HUES64 (cell line): Measurements from ENCODE around the gene MAGEE2. TPM values are rescaled to one million over a fixed set of nuclear protein-coding genes. Genes with fewer than 3 reads are reported as not detected.
"Not testable (repeated sequence)": the region's sequence is repeated elsewhere in the genome, so short reads cannot be mapped to it uniquely, and the experiment has no call there.

ENCODE experiments used
- H3K27ac ChIP-seq: 2 replicates; pipeline ENCODE4 v1.7.0; 2013; ENCODE audit warnings: low read depth, low read length, inconsistent platforms
- H3K27me3 ChIP-seq: 2 replicates; pipeline ENCODE4 v1.6.1; 2013; ENCODE audit warnings: mild to moderate bottlenecking, low read length; ENCODE audit not compliant: insufficient read depth
- H3K36me3 ChIP-seq: 2 replicates; pipeline ENCODE4 v1.6.1; 2013; ENCODE audit warnings: mild to moderate bottlenecking, low read length; ENCODE audit not compliant: insufficient read depth
- H3K4me1 ChIP-seq: 2 replicates; pipeline ENCODE4 v1.6.1; 2013; ENCODE audit warnings: mild to moderate bottlenecking, low read length, moderate library complexity; ENCODE audit not compliant: insufficient read depth
- H3K4me3 ChIP-seq: 2 replicates; pipeline ENCODE4 v1.5.1; 2013; ENCODE audit warnings: mild to moderate bottlenecking, low read length, moderate library complexity
- H3K9ac ChIP-seq: 2 replicates; pipeline ENCODE4 v1.6.1; 2013; ENCODE audit warnings: mild to moderate bottlenecking, low read depth, low read length
- H3K9me3 ChIP-seq: 2 replicates; pipeline ENCODE4 v1.6.1; 2013; ENCODE audit warnings: low read depth, low read length; ENCODE audit not compliant: insufficient read depth
- WGBS: fragments of 150-250, 120-280 bp; methylation state at CpG from one replicate; pipeline ENCODE4 v1.1.7; 2013; ENCODE audit warnings: missing lambda C conversion rate; 5-methylcytosine and 5-hydroxymethylcytosine counted together
- polyA plus RNA-seq, 2 experiments: library from polyadenylated mRNA; stranded (reverse); fragments of 50-300 nt; gene quantifications; one replicate each; pipeline ENCODE4 v1.2.3, GENCODE V29; 2013

The MAGEE2 gene, protein sequence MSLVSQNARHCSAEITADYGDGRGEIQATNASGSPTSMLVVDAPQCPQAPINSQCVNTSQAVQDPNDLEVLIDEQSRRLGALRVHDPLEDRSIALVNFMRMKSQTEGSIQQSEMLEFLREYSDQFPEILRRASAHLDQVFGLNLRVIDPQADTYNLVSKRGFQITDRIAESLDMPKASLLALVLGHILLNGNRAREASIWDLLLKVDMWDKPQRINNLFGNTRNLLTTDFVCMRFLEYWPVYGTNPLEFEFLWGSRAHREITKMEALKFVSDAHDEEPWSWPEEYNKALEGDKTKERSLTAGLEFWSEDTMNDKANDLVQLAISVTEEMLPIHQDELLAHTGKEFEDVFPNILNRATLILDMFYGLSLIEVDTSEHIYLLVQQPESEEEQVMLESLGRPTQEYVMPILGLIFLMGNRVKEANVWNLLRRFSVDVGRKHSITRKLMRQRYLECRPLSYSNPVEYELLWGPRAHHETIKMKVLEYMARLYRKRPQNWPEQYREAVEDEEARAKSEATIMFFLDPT
- polyA plus RNA-seq (2013, experiment 1 of 2) = not detected
- not detected for polyA plus RNA-seq (2013, experiment 2 of 2)

DNA sequence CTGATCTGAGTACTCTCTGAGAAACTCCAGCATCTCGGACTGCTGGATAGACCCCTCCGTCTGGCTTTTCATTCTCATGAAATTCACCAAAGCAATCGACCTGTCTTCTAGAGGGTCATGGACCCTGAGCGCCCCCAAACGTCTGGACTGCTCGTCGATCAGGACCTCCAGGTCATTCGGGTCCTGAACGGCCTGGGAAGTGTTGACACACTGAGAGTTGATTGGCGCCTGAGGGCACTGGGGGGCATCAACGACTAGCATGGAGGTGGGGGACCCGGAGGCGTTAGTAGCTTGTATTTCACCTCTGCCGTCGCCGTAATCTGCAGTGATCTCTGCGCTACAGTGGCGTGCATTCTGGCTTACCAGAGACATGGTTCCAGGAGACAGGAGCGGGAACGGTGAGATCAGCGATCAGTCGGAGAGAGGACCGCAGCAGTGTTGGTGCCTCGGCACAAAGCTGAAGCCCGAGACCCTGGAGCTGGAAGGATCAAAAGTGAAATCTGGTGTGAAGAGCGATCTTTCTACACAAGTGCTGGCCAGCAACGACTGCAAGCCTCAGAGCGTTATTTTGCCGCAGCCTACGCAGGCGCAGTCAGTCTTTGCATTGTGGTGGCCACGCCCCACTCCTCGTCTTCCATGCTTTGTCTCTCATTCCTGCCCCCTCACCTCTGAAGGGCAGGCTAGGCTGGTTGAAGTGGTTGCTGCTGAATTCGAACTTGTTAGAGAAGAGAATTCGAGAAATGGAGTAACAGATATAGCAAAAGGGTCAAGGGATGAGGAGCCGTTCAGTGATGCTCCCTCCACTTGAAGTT, at the start of gene MAGEE2:
Gene MAGEE2, minus strand, starts transcription at position 575 of the 812 bp plus-strand sequence. Its CDS starts 203 bp downstream, at position 372.
- H3K4me3 ChIP-seq = no peak within 1 kb of the TSS
- H3K27me3 ChIP-seq = no peaks in the 10 kb centered on the region

DNA sequence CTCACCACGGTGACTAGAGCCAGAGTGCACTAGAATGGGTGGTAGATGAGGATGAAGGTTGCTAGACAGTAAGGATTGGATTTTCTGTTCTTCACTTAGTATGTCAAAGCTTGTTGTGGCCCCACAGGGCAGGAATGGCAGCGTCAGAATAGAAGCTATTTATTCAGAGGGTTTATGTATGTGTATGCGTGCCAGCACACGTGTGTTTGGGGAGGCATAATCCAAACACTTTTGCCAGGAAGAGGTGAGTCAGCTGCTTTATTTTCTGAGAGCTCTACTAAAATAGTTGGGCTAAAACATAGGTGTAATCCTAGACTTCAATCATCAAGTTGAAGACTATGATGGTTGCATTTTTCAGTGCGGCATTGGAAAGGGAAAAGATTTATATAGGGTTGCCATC, 1.2 kb upstream of the MAGEE2 start:
- H3K9ac ChIP-seq = no peak overlapping the region
- no peaks in the 10 kb centered on the region for H3K27me3 ChIP-seq
- no peak overlapping the region for H3K27ac ChIP-seq
- no peaks in the 10 kb centered on the region for H3K36me3 ChIP-seq
- 89% methylated on average over 5 of the region's 5 CpGs for WGBS
- no peaks in the 10 kb centered on the region for H3K4me1 ChIP-seq
- no peaks in the 10 kb centered on the region for H3K9me3 ChIP-seq
- H3K4me3 ChIP-seq = no peak overlapping the region

More for the DNA sequence above, at the start of gene MAGEE2:
- Histone ChIP-seq H3K4me1 (no peaks in the 10 kb centered on the region), H3K9me3 (no peaks in the 10 kb centered on the region), H3K36me3 (no peaks in the 10 kb centered on the region), H3K27ac (no peak within 1 kb of the TSS), H3K9ac (no peak within 1 kb of the TSS)
- WGBS = 94% methylated on average over 36 of the region's 36 CpGs

DNA sequence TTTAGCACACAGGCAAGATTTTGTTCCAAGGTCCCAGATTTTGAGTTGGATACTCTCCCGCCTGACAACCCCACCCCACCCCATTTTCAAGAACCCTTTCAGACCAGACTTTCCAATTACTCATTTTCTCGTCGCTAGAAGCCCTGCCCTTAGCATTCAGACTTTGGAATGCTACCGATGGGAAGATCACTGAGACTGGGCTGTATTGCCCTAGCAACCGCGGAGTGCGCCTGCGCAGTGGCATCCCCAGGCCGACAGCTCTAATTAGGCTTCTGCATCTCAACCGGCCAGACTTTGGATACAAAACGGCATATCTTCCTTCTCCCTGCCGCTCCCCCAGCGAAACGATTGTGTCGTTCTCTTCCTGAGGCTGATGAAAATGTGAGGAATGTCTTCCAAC, 3.4 kb downstream of the MAGEE2 start:
- H3K4me1 ChIP-seq = no peaks in the 10 kb centered on the region
- no peaks in the 10 kb centered on the region for H3K36me3 ChIP-seq
- 95% methylated on average over 11 of the region's 15 CpGs for WGBS
- H3K27me3 ChIP-seq = no peaks in the 10 kb centered on the region
- H3K4me3 ChIP-seq = no peak overlapping the region
- no peak overlapping the region for H3K27ac ChIP-seq
- no peak overlapping the region for H3K9ac ChIP-seq
- H3K9me3 ChIP-seq = no peaks in the 10 kb centered on the region

DNA sequence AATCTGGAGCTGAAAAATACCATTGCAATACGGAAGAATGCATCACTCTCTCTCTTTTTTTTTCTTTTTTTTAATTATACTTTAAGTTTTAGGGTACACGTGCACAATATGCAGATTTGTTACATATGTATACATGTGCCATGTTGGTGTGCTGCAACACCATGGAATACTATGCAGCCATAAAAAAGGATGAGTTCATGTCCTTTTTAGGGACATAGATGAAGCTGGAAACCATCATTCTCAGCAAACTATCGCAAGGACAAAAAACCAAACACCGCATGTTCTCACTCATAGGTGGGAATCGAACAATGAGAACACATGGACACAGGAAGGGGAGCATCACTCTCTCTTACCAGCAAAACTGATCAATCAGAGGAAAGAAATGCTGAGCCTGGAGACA, 17.0 kb downstream of the MAGEE2 start:
- WGBS = 100% methylated on average over 1 of the region's 5 CpGs
- not testable (repeated sequence) for H3K4me3 ChIP-seq, H3K27me3 ChIP-seq, H3K9ac ChIP-seq, H3K4me1 ChIP-seq, H3K36me3 ChIP-seq, H3K9me3 ChIP-seq, H3K27ac ChIP-seq

DNA sequence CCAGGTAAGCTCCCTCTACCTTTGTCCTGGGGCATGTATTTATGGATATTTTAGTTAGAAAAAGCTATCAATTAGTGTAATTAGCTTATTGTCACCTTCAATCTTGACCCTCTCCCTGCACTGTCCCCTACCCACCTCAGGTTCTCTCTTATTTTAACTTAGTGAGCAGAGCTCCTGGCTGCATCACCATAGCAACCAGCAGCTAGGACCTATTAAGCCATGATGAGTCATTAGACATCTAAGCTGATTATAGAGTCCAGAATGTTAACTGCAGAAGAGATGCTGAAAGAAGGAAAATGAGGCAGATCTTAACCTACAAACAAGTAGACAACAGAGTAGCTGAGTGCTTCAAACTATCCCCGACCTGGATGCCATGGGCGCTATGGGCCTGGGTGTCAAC, 36.6 kb downstream of the MAGEE2 start:
- WGBS = 91% methylated on average over 2 of the region's 2 CpGs
- Histone ChIP-seq H3K9ac (no peak overlapping the region), H3K27me3 (no peaks in the 10 kb centered on the region), H3K9me3 (peaks cover 13% of the 10 kb centered on the region; the same call in 1 of the 2 replicates), H3K27ac (no peak overlapping the region), H3K4me3 (no peak overlapping the region), H3K36me3 (no peaks in the 10 kb centered on the region), H3K4me1 (no peaks in the 10 kb centered on the region)

DNA sequence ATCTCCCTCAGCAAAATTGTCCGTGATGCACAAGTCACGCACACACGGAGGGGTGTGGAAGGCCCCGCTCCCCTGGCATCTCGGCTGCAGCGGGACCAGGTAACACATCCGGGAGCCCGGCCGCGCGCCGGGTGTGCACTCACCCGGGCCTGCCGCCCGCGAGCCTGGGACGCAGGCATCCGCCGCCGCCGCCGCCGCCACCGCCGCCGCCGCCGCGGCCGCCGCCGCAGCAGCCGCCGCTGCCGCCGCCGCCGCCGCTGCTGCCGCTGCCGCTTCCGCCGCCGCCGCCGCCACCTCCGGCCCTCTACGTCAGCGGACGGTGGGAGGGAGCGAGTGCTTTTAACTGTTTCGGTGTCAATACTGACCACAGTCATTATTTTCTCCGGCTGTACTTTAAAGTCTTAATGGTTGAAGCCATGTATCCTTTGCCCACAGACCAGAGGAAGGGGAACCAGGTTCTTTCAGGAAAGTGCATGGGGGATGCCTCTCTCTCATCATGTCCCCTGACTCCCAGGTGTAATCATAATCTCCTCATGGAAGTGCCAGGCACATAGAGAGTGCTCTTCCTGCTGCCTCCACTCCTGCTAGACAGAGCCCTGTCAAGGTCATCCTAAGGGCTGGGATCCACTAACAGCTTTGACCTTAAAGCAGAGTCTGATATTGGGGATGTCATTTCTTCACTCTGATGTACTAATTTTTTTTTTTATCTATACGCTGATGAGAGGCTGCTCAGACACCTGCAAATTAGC, 38.0 kb downstream of the MAGEE2 start:
- peak overlapping the region; percentile 57 for H3K9ac ChIP-seq
- H3K4me1 ChIP-seq = no peaks in the 10 kb centered on the region
- H3K27ac ChIP-seq = no peak overlapping the region
- no peaks in the 10 kb centered on the region for H3K36me3 ChIP-seq
- no peaks in the 10 kb centered on the region for H3K27me3 ChIP-seq
- peaks cover 17% of the 10 kb centered on the region; the same call in 1 of the 2 replicates for H3K9me3 ChIP-seq
- 1% methylated on average over 29 of the region's 54 CpGs for WGBS
- H3K4me3 ChIP-seq = peak overlapping the region; percentile 70
